ENCODE results near the gene CXCL17.
"Not testable (repeated sequence)": the region's sequence is repeated elsewhere in the genome, so short reads cannot be mapped to it uniquely, and the experiment has no call there.

Gene CXCL17, protein sequence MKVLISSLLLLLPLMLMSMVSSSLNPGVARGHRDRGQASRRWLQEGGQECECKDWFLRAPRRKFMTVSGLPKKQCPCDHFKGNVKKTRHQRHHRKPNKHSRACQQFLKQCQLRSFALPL

DNA sequence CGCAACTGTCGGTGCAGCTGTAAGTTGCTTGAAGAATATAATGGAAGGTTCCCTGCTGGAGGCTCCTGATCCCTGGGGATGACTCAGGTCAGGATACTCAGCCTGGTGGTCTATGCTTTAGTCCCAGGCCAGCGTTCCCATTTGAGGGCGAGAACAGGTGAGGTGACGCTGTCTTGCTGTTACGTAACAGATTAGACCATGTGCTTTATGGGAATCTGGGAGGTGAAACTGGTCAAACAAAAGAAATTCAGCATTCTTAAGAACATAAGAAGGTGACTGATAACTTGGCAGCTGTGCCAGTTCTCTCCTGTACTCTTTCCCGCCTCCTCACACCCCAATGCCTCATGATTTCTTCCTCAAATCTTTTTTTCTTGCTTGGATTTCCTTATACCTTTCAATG is at the start of gene CXCL17:
TSS of gene CXCL17 (minus strand) at position 114 of the 400 bp plus-strand sequence. CDS start 114 bp downstream, outside the sequence.
- no peak for DNase-seq

DNA sequence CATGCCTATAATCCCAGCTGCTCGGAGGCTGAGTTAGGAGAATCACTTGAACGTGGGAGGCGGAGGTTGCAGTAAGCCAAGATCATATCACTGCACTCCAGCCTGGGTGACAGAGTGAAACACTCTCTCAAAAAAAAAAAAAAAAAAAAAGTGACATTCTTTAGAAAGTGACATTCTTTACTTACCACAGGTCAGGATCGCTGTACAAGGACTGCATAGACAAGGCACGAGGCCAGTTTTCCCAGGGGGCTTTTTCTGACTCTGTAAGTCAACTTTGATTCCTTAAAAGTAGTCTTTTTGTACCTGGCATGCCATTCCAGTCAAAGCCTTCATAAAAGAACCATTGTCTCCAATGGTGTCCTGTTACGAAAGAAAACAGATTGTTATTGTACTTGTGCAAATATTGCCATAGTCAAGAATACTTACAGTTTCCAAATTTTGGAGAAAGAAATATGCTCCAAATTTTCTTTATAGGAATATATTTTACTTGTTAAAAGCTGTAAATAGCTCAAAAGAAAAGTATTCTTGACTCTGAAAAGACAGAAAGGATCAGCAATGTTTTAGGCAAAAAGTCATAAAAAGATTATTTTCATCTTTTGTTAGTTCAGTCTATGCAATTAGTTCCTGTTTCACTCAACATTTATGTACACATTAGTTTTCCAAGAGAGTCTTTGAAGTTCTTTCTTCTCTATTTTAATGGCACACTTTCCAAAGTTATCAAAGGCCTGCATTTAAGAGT is 46.2 kb upstream of the CXCL17 start:
- no peak for DNase-seq

GRCh38 chr19:42487798-42488178 is 45.0 kb upstream of the CXCL17 start:
- no peak for DNase-seq

GRCh38 chr19:42487032-42487797 is 44.5 kb upstream of the CXCL17 start:
- no peak for DNase-seq

DNA sequence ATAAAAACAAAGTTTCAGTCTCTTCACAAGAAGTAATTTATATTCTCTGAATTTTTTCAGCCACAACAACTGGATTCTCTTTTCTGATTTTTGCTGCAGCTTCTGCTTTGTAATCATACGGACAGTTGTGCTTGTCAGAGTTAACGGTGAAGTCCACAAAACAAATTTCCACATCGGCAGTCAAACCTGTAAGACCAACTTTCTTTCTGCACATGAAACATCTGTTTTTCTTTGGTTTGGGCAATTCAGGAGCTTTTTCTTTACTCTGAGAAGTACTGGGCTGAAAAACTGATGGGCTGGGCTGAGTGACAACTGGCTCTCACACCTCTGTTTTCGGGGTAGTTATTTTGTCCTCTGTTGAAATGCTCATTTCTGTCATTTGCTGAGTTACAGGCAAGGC is 42.3 kb upstream of the CXCL17 start:
- DNase-seq, result not testable (repeated sequence)

DNA sequence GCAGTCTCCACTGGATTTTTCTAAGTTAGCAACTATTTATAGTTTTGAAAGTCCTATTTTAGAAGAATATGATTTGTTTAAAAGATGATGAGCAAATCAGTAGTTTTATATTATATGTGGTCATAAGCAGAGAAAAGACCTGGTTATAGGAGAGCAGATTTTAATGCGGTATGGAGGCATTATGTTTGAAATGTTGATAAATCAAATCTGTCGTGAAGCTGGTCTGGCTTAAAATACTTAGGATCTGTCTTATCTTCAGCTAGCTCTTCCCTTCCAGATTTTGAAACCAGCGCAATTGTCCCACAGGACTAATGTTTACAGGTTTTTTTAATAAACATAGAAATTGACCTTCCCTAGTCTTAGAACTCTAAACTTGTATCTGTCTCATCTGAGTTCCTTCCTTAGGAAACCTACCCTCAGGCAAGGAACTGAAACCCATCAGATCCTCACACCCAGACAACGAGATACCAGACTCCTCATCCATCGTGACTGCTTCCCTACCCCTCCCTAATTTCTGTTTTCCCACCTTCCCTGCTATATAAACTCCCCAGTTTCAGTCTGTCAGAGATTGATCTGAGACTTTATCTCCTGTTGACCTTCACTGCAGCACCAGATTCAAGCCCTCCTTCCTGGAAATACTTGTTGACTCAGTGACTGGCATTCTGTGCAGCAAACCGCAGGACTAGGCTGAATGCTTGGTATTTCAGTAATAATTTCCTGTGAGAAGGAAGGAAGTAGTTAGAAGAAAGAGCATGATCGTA is 37.8 kb upstream of the CXCL17 start:
- no peak for DNase-seq

GRCh38 chr19:42479736-42480135 is 37.0 kb upstream of the CXCL17 start:
- DNase-seq, result no peak

DNA sequence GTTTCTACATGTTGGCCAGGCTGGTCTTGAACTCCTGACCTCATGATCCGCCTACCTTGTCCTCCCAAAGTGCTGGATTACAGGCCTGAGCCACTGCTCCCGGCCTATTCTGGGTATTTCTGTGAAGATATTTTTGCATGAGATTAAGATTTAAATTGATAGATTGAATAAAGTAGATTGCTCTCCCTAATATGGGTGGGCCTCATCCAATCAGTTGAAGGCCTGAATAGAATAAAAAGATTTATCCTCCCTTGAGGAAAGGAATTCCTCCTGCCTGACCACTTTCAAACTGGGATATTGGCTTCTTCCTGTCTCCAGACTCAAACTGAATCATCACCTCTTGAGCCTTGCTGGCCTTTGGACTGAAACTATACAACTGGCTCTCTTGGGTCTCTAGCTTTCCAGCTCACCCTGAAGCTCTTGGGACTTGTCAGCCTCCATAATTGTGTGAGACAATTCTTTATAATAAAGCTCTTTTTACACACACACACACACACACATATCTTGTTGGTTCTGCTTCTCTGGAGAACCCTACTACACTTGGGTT is 36.1 kb upstream of the CXCL17 start:
- no peak for DNase-seq

DNA sequence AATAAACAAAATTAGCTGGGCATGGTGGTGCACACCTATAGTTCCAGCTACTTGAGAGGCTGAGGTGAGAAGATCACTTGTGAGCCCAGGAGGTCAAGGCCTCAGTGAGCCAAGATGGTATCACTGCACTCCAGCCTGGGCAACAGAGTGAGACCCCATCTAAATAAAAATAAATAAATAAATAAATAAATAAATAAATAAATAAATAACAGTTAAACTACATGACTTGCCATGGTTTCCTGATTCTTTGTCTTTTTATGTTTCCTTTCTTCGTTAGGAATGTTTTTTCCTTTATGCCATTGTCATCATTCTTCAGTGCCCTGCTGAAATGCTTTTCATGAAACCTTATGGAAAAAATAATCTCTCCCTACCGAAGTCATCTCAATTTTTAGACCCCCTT is 35.2 kb upstream of the CXCL17 start:
- DNase-seq, result no peak

GRCh38 chr19:42477117-42477516 is 34.4 kb upstream of the CXCL17 start:
- DNase-seq, result no peak

DNA sequence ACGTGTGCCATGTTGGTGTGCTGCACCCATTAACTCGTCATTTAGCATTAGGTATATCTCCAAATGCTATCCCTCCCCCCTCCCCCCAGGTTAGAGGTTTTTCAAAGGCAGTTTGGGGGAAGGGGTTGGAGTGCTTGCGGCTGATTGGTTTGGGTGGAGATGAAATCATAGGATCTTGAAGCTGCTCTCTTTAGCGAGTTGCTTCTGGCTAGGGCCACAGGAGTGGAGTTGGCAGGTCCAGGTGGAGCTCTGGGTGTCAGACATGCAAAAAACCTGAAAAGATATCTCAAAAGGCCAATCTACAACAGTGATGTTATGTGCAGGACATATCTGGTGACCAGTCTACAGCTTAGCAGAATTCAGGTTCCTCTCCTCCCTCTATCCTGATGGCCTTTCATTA is 32.6 kb upstream of the CXCL17 start:
- DNase-seq, result no peak

GRCh38 chr19:42474743-42475142 is 32.0 kb upstream of the CXCL17 start:
- DNase-seq, result no peak

GRCh38 chr19:42473686-42474085 is 30.9 kb upstream of the CXCL17 start:
- DNase-seq, result no peak

- no peak for DNase-seq
These were observed 29.8 kb upstream of the CXCL17 start for GRCh38 chr19:42472402-42473147.

DNA sequence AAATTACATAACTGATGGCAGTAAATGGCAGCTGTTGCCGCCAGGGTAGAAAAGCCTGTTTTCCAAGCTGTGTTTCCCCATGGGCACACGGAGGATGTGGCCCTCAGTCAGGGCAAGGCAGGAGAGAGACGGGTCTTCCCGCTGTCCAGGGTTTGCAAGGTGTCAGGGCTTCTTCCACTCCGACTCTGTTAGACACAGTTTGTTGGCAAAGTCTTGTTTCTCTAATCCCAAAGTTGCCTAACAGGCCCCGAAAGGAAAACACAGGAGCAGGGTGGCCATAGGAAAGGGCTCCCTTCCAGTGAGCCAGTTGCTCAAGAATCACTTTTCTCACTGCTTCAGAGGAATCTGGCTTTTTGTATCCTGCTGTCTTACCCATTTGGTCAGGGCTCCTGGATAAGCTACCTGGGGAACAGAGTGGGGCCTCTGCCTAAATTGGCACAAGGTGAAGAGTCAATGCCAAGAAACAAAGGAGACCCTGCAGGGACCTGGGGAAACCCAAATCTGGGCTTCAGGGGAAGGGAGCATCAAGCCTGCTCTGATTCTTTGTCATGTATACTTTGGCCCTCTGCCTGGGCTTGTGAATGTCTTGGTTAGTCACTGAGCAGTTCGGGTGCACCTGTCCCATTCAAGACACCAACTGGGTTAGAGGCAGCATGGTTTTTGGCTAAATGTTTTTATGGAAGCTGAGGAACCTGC is 29.0 kb upstream of the CXCL17 start:
- DNase-seq, result no peak

GRCh38 chr19:42469311-42470235 is 26.8 kb upstream of the CXCL17 start:
- no peak for DNase-seq

- no peak for DNase-seq
These were observed 25.6 kb upstream of the CXCL17 start for GRCh38 chr19:42468273-42468796.

DNA sequence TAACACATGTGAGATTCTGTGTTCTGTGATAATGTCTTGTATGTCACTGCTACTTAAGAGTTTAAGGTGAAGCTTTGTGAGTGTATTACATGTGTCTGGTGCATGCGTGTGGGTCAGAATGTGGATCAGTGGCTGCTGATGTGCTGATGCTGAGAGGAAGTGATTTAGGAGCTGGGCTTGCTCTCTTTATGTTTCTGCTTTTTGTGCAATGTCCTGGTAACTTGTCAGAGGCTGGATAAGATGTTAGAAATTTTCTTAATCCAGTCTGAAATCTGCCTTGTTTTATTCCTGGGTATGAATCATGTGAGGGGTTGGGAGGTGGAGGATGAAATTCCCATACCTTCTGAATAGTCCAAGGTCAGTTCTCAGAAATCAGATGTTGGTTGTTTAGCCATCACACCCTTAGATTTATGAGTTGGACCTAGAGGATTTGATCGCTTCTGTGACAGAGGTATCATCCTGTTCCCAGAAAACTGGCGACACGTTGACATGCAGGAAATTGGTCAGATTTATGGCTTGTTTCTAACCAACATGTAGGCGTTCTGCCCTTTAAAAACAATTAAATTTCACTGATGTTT is 24.5 kb upstream of the CXCL17 start:
- no peak for DNase-seq

DNA sequence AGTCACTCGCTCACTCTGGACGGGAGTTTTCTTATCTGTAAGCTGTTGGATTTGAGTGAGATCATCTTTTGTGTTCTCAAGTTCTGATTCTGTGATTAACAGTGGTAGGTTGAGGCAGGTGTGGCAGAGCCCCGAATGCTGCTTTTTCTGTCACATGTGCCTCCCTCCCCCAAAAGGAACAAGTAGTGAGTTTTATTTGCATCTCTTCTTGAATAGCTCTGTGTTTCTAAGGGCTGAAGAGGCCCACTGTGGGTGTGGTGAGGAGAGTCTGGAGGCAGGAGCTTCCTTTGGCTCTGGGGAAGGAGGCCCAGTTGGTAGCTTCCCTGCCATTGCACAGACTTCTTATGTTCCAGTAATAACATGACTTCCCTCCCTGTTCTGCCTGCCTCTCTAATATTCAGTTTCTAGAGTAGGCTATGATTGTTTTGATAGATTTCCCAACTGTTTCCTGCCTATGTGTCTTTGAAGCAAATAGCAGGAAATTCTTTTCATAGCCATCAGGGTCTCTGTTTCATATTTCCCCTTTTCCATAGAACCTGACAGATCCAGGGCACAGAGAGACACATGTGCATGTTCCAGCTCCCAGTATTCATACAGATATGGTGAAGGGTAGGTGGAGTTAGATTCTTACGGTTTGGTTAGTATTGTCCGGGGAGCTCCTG is 23.9 kb upstream of the CXCL17 start:
- no peak for DNase-seq

Data from NCI-H187 (cell line).